Stimulated activated CD8-positive, alpha-beta memory T cell treated with anti-CD3 and anti-CD28 coated beads, Interleukin-7, amount 100 ng/mL, for 4 hours (primary cell): ENCODE data around the gene UGT2A3.

Experiments
- DNase-seq, 2 donors: peaks; one replicate each; pipeline ENCODE4 v3.0.0-alpha.2; 2020; ENCODE audit warnings: low read depth in 2 of 2

Gene UGT2A3

DNA sequence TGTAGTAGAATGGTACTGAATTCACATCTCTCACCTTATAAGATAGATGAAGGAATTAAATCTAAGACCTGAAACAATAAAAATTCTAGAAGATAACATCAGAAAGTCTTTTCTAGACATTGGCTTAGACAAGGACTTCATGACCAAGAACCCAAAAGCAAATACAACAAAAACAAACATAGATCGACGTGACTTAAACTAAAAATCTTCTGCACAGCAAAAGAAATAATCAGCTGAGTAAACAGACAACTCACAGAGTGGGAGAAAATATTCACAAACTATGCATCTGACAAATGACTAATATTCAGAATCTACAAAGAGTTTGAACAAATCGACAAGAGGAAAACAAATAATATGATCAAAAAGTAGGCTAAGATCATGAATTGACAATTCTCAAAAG lies 38.8 kb downstream of the UGT2A3 start:
- no peak for DNase-seq

DNA sequence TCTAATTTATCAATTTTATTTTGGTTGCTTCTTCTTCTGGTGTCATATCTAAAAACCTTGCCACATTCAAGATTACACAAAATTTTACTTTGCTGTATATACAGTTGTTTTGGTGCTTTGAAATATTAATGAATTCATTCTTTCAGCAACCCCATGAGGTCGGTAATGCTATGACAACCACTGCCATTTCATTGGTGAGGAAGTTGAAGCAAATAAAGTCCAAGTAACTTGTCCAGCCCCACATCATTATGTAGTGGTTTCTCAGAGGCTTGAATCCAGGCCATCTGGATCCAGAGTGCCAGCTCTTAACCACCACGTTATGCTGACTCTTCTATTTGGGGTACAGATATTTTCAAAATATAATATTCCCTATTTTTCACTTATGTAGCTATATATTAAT lies 42.2 kb downstream of the UGT2A3 start:
- no peak for DNase-seq

DNA sequence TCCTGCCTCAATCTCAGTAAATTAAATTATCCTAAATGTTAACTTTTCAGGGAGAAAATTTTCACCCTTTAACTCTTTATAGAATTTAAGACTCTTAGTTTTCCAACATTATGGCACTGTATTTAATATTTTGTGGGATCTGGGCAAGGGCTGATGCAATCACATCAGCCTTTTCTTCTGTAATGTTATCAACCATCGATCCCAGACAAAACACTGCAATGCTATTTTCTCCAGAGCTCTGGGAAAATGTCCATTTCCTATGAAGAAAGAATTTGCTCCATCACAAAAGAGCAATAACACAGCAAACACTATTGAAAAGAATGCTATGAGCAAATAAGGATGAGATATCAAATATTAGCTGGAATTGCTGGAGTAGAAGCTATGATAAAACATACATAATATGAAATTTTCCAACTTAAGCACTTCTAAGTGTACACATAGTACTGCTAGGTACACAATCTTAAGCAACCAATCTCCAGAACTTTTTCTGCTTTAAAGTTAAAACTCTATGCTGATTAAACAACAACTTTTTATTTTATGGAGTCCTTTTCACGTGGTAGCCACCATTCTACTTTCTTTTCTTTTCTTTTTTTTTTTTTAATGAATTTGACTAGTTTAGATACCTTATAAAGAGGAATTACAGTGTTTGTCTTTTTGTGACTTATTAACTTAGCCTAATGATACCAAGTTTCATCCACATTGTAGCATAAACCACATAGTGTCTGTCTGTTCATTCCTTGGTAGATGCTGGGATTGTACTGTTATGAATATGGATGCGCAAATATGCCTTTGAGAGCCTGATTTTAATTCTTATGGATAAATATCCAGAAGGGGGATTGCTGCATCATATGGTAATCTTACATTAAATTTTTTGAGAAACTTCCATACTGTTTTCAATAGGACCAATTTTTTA lies 43.6 kb downstream of the UGT2A3 start:
- no peak for DNase-seq

DNA sequence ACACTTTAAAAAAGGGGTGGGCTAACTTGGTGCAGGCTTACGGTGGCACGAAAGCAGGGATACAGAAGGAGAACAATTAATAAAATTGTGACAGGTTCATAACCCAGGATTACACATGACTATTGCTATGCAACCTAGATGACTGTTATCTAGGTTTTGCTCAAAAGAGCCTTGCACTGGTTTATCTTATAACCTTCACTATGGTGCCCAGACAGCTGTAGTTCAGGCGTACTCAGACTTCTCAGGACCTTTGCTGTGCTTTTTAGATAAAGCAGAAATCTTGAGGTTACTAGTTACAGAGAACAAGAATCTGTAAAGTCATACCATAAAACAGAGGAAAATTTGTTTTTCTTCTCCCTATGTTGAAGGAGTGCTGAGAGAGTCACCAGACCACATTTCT lies 44.4 kb downstream of the UGT2A3 start:
- DNase-seq, result no peak

DNA sequence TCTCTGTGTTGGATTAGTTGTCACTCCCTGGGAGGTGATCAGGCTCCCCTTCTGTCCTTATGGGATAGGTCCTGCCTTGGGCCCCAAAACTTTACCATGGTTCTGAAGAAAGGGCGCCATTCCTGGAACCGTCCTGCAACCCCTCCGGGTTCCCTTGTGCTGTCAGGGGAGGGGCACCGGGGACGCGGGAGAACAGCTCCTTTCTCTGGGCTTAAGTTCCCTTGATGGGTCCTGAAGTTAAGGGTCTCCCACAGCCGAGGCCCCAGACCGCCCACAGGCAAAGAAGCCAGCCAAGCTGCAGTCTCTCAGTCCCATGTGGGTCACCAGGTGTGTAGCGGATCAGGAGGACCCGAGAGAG lies 44.8 kb downstream of the UGT2A3 start:
- no peak for DNase-seq

DNA sequence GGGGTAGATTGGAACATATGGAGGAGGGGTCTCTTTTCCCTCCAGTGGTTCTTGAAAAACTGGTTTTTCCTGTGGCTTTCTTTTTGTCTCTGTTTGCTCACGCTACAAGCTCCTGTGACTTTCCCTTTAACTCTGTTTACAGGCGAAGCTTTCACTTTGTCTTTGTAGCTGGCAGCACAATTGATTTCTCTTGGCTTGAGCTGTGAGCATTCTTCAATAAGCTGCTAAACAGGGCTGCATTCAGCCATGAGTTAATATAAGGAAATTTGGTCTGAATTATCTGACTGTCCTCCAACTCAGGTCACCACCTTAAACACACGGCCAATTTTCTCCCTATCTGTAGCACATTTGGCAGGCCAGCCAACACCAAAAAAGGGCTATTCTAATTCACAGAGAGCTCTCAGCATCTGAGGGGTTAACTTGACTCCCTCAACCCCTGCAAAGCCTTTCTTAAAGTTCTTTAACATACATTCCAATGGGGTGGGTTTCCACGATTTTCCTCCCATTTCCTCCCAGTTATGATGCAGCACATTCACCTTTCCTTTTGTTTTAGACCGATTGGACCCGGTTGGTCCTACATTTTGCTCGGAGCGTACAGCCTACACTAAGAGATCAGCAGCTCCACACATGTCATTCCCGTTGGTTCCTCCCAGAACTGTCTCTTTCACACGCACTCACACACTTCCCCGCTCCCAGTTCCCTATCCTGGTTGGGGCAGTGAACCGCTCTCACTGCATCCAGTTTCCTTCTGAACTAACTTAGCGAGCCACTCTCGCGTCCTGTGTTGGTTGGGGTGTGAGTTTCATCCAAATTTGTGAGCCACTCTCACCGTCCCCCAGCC lies 45.4 kb downstream of the UGT2A3 start:
- DNase-seq, result no peak

DNA sequence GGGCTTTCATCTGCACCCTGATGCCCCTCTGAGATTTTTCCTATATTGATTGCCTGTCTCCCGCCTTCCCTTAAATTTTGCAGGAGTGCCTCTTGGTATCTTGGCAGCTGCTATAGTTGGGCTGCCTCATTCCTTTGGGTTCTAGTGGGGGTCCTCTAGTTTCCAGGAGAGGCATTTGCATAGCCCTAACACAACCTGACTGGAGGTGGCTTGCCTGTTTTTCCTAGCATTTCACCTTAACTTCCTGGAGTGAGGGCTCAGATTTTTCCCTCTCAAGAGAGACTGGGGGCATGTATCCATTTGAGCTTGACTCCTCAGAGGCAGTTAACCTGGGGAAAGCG lies 46.0 kb downstream of the UGT2A3 start:
- no peak for DNase-seq

DNA sequence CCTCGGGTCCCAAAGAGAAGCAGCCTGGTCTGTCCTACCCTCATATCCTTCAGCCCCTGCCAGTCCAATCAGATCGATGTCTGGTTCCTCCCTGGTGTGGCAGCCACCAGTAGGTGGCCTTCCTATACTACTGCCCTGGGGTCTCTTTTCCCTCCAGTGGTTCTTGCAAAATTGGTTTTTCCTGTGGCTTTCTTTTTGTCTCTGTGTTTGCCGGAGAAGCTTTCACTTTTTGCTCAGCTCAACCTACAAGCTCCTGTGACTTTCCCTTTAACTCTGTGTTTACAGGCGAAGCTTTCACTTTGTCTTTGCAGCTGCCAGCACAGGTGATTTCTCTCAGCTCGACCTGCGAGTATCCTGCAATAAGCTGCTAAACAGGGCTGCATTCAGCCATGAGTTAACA lies 46.8 kb downstream of the UGT2A3 start:
- DNase-seq, result no peak

DNA sequence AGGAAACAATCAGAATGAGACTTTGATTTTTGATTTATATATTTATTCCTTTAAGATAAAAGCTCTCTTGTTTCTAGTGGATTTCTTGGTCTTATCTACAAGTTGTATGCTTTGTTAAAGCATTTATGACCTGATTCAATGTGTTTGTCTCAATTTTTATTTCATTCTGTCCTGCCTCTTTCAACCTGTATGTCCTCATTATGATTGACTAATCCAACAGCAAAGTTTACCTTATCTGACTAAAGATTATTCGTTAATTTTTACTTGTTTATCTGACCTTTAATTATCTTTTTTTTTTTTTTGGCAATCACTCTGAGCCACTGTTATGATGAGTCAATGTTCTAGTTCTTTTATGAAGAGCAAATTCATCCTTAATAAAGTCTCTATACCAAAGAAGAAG lies 54.9 kb downstream of the UGT2A3 start:
- no peak for DNase-seq

DNA sequence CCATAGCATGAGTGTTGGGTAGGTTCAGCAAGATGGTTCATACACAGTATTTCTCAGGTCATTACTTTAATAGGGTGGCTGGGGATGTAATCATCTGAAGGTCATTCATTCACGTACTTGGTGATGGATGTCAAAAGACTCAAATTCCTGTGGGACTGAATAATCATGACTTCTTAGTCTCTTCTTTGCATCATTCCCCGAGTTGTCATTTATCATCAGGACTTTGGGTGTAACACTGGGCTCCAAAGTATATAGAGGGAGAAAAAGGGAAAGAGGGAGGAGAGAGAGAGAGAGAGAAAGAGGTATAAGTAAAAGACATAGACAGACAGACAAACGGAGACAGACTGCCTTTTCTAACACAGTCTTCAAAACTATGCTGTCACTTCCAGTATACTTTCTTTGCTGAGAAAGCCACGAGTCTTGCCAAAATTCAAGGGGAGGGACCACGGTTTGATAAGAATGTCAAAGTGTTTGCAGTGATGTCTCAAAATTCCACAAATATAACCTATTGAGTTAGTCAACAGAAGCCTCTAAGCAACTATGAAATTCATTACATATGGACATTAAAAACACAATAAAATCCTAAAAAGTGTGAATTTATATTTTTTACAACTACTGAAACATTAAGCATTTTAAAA lies 55.9 kb downstream of the UGT2A3 start:
- DNase-seq, result no peak

DNA sequence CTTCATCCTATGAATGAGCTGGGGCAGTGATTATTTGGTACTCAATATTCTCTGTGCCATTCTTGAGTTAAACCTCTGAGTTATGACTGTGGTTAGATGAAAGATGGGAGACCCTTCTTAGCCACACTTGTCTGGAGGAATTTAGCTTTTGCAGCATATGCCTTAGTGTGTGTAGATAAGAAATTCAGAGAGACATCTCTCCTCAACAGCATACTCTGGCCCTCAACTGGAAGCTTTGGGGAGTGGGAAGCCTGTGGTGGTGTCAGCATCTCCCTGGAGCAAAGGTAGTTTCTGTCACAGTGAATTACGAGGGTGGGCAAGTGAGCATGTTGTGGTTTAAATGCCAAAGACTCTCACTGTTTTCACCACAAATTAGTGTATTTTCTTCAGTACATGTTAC lies 58.7 kb downstream of the UGT2A3 start:
- no peak for DNase-seq

DNA sequence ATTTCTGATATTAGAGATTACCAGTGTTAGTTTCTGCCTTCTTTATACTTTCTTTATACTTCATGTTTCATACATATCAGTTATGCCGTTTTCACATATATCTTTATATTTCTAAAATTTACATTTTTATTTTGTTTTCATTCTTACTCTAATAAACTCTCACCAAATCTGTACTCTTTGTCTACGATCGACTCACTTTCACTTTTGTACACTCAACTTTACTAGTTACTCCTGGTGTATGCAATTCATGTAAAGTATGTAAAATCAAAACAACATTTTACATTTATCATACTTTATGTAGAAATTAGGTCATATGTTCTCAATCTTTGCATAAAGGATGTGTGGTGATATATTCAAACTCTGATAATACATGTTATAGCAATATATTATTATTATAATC lies 59.9 kb downstream of the UGT2A3 start:
- DNase-seq, result no peak

DNA sequence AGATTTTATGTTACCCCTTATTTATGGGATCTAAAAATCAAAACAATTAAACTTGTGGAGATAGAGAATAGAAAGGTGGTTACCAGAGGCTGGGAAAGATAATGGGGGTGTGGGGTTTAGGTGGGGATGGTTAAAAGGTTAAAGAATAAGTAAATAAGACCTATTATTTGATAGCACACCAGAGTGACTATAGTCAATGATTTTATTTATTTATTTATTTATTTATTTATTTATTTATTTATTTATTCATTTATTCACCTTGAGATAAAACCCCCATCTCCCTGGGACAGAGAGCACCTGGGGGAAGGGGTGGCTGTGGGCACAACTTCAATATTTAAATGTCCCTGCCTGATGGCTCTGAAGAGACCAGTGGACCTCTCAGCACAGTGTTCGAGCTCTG lies 66.1 kb downstream of the UGT2A3 start:
- DNase-seq, result no peak

DNA sequence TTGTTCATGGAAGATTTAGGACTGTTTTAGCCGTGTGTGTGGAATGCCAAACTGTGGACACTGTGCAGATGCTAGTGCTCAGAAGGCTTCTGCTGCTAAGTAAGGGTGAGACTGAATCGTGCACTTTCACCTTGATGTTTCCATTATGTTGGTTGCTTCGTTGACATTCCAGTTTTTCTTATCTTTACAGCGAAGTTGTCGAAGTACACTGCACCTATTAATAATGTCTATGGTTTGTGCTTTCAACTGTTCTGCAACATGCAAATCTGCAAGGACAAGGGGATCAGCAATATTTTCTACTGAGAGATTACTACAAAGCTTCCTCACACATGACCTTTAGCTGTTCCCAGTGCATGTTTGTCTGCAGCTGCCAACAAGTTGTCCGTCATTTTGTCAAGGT lies 67.7 kb downstream of the UGT2A3 start:
- no peak for DNase-seq
